GM18951 (cell line): Measurements from ENCODE around the gene HSDL2.
"Not testable (repeated sequence)": the region's sequence is repeated elsewhere in the genome, so short reads cannot be mapped to it uniquely, and the experiment has no call there.

Experiments used
- POLR2A ChIP-seq: IDR thresholded peaks from 4 replicates; pipeline ENCODE4 v1.6.1; 2011; ENCODE audit warnings: mild to moderate bottlenecking; ENCODE audit not compliant: insufficient read length, insufficient read depth; ENCODE audit errors: extremely low read depth
- in situ Hi-C: fragments of 300-500 bp; cut with MboI; formaldehyde crosslinking; loops from one replicate; pipeline ENCODE4 v1.12.0; 2022; ENCODE audit warnings: low sequenced_read_pairs, mixed read lengths, inconsistent platforms; ENCODE audit not compliant: unreplicated experiment

Gene HSDL2

DNA sequence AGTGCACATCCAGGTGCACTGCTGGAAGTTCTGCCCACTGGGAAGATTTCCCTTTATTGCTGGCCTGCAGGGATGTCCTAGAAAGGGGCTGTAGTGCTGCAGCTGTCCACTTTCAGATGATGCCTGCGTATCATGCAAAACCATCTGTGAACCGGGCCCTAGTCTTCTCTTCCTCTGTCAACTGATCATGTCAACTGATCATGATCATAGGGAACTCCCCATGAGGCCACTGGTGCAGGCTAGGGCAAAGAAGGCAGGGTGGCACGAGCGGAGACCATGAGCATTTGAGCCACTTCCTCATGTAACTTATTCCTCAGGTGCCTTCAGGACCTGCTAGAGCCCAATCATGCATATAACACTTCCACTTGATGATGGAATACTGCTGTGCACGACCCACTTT lies 4.5 kb upstream of the HSDL2 start:
- in situ Hi-C loops = no loop called here
- TF ChIP-seq POLR2A = no peak

DNA sequence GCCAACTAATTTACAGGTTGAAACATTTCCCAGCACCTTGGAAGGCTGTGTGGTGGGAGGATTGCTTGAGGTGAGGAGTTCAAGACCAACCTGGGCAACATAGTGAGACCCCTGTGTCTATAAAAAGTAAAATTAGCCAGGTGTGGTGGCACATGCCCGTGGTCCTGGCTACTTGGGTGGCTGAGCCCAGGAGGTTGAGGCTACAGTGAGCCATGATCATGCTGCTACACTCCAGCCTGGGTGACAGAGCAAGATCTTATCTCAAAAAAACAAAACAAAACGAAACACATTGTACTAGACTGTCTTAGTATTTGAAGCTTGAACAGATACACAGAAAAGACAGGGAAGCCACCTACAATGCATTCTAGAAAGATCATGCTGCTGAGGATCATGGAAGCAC lies 2.8 kb upstream of the HSDL2 start:
- no peak for TF ChIP-seq POLR2A
- in situ Hi-C loops = no loop called here

DNA sequence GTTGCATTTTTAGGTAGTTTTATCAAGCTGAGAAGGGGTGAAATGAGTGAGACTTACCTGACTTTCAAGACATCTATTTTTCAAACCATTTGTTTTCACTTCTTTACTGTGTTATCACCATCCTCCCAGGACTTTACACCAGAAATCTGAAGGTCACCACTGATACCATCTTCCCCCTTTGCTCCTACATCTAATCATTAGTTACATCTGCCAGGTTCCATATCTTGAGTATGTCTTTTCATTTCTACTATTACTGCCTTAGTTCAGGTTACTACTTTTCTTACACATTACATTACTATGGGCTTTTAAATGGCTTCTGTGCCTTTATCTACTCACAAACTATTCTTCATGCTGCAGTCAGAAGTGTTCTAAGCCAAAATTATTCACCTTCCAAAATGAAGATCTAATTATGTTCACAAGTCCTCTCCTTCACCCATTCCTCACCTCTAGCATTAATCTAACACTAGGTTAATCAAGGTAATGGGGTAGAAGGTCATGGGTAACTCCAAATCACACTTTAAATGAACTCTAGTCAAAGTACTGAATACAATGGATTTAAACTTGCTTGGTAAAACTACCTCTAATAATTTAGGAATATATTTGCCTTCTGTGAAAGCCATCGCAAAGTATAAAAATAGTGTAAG lies 2.1 kb upstream of the HSDL2 start:
- no peak for TF ChIP-seq POLR2A
- in situ Hi-C loops = no loop called here

DNA sequence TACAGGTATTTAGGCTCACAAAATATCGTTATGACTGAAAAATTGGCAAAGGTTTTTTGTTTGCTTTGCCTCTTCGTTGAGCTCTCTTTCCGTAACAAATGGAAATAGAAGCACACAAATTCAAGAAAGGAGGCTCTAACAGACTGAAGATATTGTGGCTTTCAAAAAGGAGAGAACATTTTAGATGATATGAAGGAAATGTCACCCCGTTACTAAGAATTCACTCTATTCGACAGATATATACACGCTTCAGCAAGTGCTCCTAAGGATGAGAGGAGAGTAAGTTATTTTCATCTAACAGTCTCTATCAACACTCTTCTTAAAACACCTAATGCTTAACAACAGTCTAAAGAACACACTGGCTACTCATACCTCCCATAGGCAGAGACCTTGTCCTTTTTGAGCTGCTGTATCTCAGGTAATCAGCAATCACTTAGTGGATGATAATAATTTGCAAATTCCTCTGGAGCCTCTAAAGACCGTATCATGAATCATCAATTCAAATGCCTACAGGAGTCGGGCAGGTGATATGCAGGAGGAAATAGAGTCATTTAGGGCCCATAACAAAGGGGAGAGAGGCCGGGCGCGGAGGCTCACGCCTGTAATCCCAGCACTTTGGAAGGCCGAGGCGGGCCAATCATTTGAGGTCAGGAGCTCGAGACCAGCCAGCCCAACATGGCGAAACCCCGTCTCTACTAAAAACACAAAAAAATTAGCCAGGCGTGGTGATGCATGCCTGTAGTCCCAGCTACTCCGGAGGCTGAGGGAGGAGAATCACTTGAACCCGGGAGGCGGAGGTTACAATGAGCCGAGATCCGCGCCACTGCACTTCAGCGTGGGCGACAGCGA lies 1.4 kb upstream of the HSDL2 start:
- in situ Hi-C loops = no loop called here
- TF ChIP-seq POLR2A = no peak

DNA sequence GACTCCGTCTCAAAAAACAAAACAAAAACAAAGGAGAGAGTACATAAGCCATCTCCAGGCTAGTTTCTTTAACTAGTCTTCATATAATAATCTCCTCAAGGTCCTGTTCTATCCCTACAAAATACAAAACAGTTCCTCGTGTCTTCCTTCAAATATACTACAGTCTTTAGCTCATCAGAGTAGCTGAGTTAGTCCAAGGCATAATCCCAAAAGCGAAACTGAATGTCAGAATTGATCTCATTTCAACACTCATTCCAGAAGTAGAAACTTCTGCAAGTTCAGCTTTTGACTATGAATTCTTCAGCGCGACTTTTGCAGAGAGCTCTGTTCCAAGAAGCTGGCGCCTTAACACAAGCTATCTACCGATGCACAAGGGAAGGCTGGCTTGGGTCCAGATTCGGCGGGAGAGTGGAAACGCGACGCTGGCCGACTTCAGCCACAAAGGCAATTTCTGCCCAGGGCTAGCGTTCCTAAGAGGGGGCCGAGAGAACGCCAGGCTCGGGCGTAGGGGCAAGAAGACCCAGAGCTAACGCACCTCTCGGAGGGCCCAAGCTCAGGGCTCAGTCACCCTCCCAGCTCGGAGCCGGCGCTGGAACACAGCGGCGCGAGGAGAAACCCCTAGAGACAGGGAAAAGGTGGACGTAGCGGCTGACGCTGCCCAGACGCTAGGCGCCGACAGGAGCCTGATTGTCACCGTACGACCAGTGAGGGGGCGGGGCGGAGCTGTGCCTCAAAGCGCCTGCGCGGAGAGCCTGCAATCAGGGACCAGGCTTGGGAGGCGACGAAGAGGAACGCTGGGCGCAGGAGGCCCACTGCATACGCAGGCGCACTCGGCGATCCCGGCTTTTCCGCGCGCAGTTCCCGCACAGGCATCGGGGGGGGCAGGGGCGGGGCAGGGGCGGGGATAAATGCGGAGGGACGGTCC lies 469 bp upstream of the HSDL2 start:
- TF ChIP-seq POLR2A = peak; percentile 90
- in situ Hi-C loops = no loop called here

DNA sequence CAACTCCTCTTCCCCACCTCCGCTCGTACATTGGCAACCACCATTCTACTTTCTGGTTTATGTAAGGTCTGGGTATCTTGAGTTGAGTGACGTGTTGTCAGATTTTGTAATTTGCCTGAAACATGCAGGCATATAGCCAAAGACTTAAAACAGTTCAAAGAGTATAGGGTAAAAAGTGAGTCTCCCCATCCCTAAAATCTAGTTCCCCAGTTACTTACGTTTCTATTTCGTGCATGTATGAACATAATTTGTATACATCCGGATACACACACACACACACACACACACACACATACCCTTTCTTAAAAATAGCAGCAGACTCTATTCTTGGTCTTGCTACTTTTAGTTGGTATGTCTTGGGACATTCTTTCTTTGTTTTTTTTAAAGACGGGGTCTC lies 915 bp downstream of the HSDL2 start:
- in situ Hi-C loops = no loop called here
- TF ChIP-seq POLR2A = no peak

DNA sequence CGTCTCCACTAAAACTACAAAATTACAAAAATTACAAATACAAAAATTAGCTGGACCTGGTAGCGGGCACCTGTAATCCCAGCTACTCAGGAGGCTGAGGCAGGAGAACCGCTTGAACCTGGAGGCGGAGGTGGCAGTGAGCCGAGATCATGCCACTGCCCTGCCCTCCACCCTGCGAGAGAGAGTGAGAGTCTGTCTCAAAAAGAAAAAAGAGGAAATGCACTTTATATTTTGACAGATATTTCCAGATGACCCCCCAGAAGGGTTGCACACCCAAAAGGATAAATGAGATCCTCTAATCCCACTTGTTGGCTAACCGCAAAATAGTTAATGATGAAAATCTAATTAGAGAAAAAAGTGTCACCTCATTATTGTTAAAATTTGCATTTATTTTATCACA lies 2.2 kb downstream of the HSDL2 start:
- no peak for TF ChIP-seq POLR2A
- in situ Hi-C loops = no loop called here

DNA sequence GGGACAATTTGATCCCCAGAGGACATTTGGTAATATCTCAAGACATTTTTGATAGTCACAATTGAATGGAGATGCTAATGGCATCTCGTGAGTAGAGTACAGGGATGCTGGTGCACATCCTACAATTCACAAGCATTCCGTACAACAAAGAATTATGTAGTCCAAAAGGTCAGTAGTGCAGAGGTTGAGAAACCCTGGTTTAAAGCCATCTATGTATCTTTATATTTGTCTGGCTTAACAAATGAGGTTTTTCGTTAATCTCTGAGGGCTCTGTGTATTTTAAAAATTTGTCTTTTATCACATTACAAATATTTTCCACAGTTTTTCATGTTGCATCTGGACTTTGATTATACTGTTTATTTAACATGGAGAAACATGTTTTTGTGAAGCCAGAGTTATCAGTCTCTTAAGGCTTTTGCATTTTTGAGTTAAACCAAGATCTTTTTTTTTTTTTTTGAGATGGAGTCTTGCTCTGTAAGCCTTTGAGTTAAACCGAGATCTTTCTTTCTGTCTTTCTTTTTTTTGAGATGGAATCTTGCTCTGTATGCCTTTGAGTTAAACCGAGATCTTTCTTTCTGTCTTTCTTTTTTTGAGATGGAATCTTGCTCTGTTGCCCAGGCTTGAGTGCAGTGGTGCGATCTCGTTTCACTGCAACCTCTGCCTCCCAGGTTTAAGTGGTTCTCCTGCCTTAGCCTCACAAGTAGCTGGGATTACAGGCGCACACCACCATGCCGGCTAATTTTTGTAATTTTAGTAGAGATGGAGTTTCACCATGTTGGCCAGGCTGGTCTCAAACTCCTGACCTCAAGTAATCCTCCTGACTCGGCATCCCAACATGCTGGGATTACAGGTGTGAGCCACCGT lies 2.8 kb downstream of the HSDL2 start:
- no peak for TF ChIP-seq POLR2A
- in situ Hi-C loops = no loop called here

DNA sequence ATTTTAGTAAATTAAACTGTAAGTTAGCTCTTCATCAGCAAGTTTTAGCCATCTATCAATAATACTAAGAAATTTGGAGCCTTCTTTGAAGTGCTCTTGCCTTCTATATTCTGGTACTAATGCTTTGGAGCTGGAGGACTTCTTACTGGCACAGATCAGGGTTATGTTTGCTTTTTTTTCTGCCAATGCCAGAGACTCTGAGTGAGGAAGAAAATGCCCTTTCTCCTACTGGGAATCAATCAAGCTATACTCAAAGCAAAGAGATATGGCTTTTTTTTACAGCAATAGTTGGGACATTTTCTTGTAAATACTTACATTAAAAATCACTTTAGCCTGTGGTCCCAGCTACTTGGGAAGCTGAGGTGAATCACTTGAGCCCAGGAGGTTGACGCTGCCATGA lies 4.3 kb downstream of the HSDL2 start:
- in situ Hi-C loops = no loop called here

DNA sequence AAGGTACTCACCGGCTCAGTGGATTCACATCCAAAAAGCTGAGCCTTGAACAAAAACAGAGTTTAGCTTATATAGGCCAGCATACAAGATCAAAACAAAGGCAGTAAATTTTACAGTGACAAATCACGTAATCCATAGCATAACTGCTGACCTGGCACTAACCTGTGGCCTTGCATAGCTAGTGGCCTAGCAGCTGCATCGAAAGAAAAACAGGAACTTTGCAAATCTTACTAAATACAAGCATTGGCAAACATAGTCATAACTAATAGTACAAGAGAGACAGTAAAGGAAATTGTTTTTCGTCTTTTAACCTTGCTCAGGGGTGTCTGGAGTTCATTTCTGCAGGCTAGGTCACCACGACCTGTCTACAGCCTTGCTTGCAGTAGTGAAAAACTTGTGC lies 4.8 kb downstream of the HSDL2 start:
- TF ChIP-seq POLR2A = no peak
- in situ Hi-C loops = no loop called here

More for the DNA sequence above, 4.3 kb downstream of the HSDL2 start:
- no peak for TF ChIP-seq POLR2A

DNA sequence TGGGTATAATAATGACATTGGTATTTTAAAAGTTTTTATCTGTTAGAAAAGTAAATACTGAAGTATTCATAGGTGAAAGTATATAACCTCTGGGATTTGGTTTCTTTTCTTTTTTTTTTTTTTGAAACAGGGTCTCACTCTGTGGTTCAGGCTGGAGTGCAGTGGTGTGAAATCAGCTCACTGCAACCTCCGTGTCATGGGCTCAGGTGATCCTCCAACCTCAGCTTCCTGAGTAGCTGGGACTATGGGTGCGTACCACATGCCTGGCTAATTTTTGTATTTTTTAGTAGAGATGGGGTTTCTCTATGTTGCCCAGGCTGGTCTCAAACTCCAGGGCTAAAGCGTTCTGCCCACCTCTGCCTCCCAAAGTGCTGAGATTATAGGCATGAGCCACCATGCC lies 7.2 kb downstream of the HSDL2 start:
- in situ Hi-C loops = no loop called here
- TF ChIP-seq POLR2A = no peak

DNA sequence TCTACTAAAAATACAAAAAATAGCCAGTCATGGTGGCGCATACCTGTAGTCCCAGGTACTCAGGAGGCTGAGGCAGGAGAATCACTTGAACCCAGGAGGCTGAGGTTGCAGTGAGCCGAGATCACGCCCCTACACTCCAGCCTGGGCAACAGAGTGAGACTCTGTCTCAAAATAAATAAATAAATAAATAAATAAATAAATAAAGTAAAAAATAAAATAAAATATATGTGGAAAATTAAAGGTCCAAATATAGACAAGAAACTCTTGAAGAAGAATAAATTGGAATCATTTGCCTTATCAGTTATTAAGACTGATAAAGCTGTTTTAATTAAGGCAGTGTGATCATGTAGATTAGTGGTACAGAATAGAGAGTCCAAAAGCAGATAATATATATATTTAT lies 10.0 kb downstream of the HSDL2 start:
- in situ Hi-C loops = not testable (repeated sequence)

DNA sequence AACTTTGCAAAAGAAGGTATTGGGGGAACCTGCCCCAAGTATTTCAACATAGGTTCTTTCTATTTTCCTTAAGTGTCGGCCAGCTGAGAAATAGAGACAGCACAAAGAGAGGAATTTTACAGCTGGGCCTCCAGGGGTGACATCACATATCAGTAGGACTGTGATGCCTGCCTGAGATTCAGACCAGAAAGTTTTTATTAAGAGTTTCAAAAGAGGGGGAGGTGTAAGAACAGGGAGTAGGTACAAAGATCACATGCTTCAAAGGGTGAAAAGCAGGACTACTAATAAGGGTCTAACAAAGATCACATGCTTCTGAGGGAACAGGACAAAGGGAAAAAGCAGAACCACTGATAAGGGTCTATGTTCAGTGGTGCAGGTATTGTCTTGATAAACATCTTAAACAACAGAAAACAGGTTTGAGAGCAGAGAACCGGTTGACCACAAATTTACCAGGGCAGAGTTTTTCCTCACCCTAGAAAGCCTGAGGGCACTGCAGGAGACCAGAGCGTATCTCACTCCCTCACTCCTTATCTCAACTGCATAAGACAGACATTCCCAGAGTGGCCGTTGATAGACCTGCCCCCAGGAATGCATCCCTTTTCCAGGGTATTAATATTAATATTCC lies 12.1 kb downstream of the HSDL2 start:
- in situ Hi-C loops = not testable (repeated sequence)

DNA sequence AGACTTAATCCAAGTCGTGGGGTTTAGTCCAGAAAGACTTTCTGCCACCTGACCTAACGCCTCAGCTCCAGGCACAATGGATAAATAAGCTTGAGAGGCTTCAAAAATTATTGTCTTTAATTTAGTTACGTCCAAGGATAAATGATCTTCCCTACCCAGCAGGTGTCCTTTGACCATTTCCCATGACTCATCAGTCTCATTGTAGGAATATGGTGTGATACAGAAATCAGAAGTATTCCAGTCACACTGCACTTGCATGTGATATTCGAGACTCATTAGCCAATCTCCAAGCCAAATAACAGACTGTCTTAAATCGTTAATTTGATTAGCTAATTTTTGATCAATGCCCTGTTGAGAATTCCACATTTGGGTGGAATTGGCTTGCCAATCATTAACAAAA lies 13.2 kb downstream of the HSDL2 start:
- in situ Hi-C loops = not testable (repeated sequence)
